ENCODE data around the gene SH3YL1. TPM values are rescaled to one million over a fixed set of nuclear protein-coding genes. Genes with fewer than 3 reads are reported as not detected.

Gene SH3YL1
- total RNA-seq, 2 experiments from 2014 or later = 17.7 to 18.1 TPM

GRCh38 chr2:287911-288757 is 24.3 kb upstream of the SH3YL1 start, which contains the start of gene ALKAL2:
ALKAL2 (minus strand) TSS chr2:288091; CDS start chr2:287835, 256 bp downstream.
- Mint-ChIP-seq H3K9me3 (ENCODE audit: low read depth) (no peaks in the 10 kb centered on the region), H3K36me3 (ENCODE audit: low read depth) (no peaks in the 10 kb centered on the region), H3K27me3 (peaks cover 36% of the 10 kb centered on the region), H3K27ac (no peak within 1 kb of the TSS), H3K4me3 (no peak within 1 kb of the TSS), H3K4me1 (peaks cover 5% of the 10 kb centered on the region)
- DNase-seq (peak; percentile 24), ATAC-seq (peak; percentile 20)
- ChIA-PET CTCF (interaction anchor here (1.0 to 2.3 kb wide), 2 partner anchors 40 to 41 kb away, joined by 3 to 13 read pairs; no protein-coding TSS in a partner anchor), POLR2A (no interaction called here)
- intact Hi-C loops (cut with DNase I, micrococcal nuclease) = no loop called here

- Mint-ChIP-seq H3K4me3 (no peak overlapping the region), H3K27ac (no peak overlapping the region), H3K4me1 (peaks cover 5% of the 10 kb centered on the region), H3K9me3 (ENCODE audit: low read depth) (no peaks in the 10 kb centered on the region), H3K27me3 (peaks cover 35% of the 10 kb centered on the region), H3K36me3 (ENCODE audit: low read depth) (peaks cover under 1% of the 10 kb centered on the region)
- ChIA-PET CTCF (interaction anchor here (0.7 to 1.0 kb wide), 3 partner anchors 39 to 270 kb away, joined by 3 read pairs; no protein-coding TSS in a partner anchor), POLR2A (no interaction called here)
- DNase-seq = peak; percentile 37
- intact Hi-C loops (cut with DNase I, micrococcal nuclease) = no loop called here
- peak; percentile 63 for ATAC-seq
Observed at GRCh38 chr2:287471-287885, 23.6 kb upstream of the SH3YL1 start.

GRCh38 chr2:286774-287392 is 23.1 kb upstream of the SH3YL1 start:
- Mint-ChIP-seq H3K4me3 (no peak overlapping the region), H3K4me1 (peaks cover 5% of the 10 kb centered on the region), H3K27me3 (peaks cover 33% of the 10 kb centered on the region), H3K9me3 (ENCODE audit: low read depth) (no peaks in the 10 kb centered on the region), H3K36me3 (ENCODE audit: low read depth) (peaks cover 5% of the 10 kb centered on the region), H3K27ac (no peak overlapping the region)
- CTCF ChIA-PET = interaction anchor here (0.7 to 1.5 kb wide), 6 partner anchors 11 to 270 kb away, joined by 3 to 4 read pairs (median 3); no protein-coding TSS in a partner anchor
- ATAC-seq (no peak), DNase-seq (no peak)
- intact Hi-C loops (cut with DNase I, micrococcal nuclease) = no loop called here
- POLR2A ChIA-PET = no interaction called here

GRCh38 chr2:286035-286434 is 22.2 kb upstream of the SH3YL1 start:
- ATAC-seq = no peak
- no peak overlapping the region for H3K27ac Mint-ChIP-seq
- CTCF ChIA-PET = interaction anchor here (1.0 to 1.5 kb wide), 3 partner anchors 10 to 211 kb away, joined by 3 to 4 read pairs (median 3); no protein-coding TSS in a partner anchor
- H3K9me3 Mint-ChIP-seq (ENCODE audit: low read depth) = no peaks in the 10 kb centered on the region
- peaks cover 5% of the 10 kb centered on the region for H3K4me1 Mint-ChIP-seq
- no peak for DNase-seq
- H3K4me3 Mint-ChIP-seq = no peak overlapping the region
- H3K27me3 Mint-ChIP-seq = peaks cover 30% of the 10 kb centered on the region
- POLR2A ChIA-PET = interaction anchor here (0.6 to 0.7 kb wide), 2 partner anchors 16 to 271 kb away, joined by 3 to 9 read pairs; no protein-coding TSS in a partner anchor
- intact Hi-C loops (cut with DNase I, micrococcal nuclease) = no loop called here
- H3K36me3 Mint-ChIP-seq (ENCODE audit: low read depth) = peaks cover 11% of the 10 kb centered on the region

- POLR2A ChIA-PET = no interaction called here
- CTCF ChIA-PET = interaction anchor here (1.1 to 1.5 kb wide), 2 partner anchors 13 to 211 kb away, joined by 3 to 4 read pairs; no protein-coding TSS in a partner anchor
- Mint-ChIP-seq H3K4me3 (no peak overlapping the region), H3K4me1 (peaks cover 5% of the 10 kb centered on the region), H3K9me3 (ENCODE audit: low read depth) (no peaks in the 10 kb centered on the region), H3K27me3 (peaks cover 24% of the 10 kb centered on the region), H3K36me3 (ENCODE audit: low read depth) (peaks cover 16% of the 10 kb centered on the region), H3K27ac (no peak overlapping the region)
- intact Hi-C loops (cut with DNase I, micrococcal nuclease) = loop anchor here in 1 of 2 experiments (2.0 kb wide), 1 partner anchor 17 kb away; no protein-coding TSS in a partner anchor
- no peak for ATAC-seq
- no peak for DNase-seq
Observed at GRCh38 chr2:285531-285930, 21.7 kb upstream of the SH3YL1 start.

GRCh38 chr2:284896-285492 is 21.2 kb upstream of the SH3YL1 start:
- Mint-ChIP-seq H3K36me3 (ENCODE audit: low read depth) (peaks cover 18% of the 10 kb centered on the region), H3K4me1 (peaks cover 5% of the 10 kb centered on the region), H3K4me3 (no peak overlapping the region), H3K27me3 (peaks cover 21% of the 10 kb centered on the region), H3K9me3 (ENCODE audit: low read depth) (no peaks in the 10 kb centered on the region), H3K27ac (no peak overlapping the region)
- CTCF ChIA-PET = interaction anchor here (1.5 kb wide), 1 partner anchor 13 kb away, joined by 3 read pairs; no protein-coding TSS in a partner anchor
- DNase-seq (no peak), ATAC-seq (no peak)
- intact Hi-C loops (cut with DNase I, micrococcal nuclease) = loop anchor here in 1 of 2 experiments (2.0 kb wide), 1 partner anchor 16 kb away; no protein-coding TSS in a partner anchor
- POLR2A ChIA-PET = no interaction called here

GRCh38 chr2:283996-284794 is 20.4 kb upstream of the SH3YL1 start:
- peaks cover 16% of the 10 kb centered on the region for H3K27me3 Mint-ChIP-seq
- H3K36me3 Mint-ChIP-seq (ENCODE audit: low read depth) = peaks cover 23% of the 10 kb centered on the region
- DNase-seq = no peak
- POLR2A ChIA-PET = no interaction called here
- CTCF ChIA-PET = interaction anchor here (0.7 kb wide), 1 partner anchor 323 kb away, joined by 3 read pairs; no protein-coding TSS in a partner anchor
- no peak for ATAC-seq
- no peak overlapping the region for H3K4me3 Mint-ChIP-seq
- no peak overlapping the region for H3K27ac Mint-ChIP-seq
- H3K4me1 Mint-ChIP-seq = peaks cover 2% of the 10 kb centered on the region
- intact Hi-C loops (cut with DNase I, micrococcal nuclease) = loop anchor here in 1 of 2 experiments (2.0 kb wide), 1 partner anchor 15 kb away; no protein-coding TSS in a partner anchor
- no peaks in the 10 kb centered on the region for H3K9me3 Mint-ChIP-seq (ENCODE audit: low read depth)

- CTCF ChIA-PET = no interaction called here
- no peak overlapping the region for H3K4me3 Mint-ChIP-seq
- no peak for ATAC-seq
Observed at GRCh38 chr2:282371-283263, 18.8 kb upstream of the SH3YL1 start.

GRCh38 chr2:281381-281780 is 17.5 kb upstream of the SH3YL1 start:
- no peaks in the 10 kb centered on the region for H3K9me3 Mint-ChIP-seq (ENCODE audit: low read depth)
- ChIA-PET POLR2A (no interaction called here), CTCF (interaction anchor here (1.2 kb wide), 1 partner anchor 9 kb away, joined by 5 read pairs; no protein-coding TSS in a partner anchor)
- no peak overlapping the region for H3K27ac Mint-ChIP-seq
- no peak overlapping the region for H3K4me3 Mint-ChIP-seq
- peaks cover 11% of the 10 kb centered on the region for H3K27me3 Mint-ChIP-seq
- peaks cover 44% of the 10 kb centered on the region for H3K36me3 Mint-ChIP-seq (ENCODE audit: low read depth)
- H3K4me1 Mint-ChIP-seq = no peaks in the 10 kb centered on the region
- ATAC-seq (no peak), DNase-seq (no peak)
- intact Hi-C loops (cut with DNase I, micrococcal nuclease) = no loop called here

More at GRCh38 chr2:282371-283263, 18.8 kb upstream of the SH3YL1 start:
- Mint-ChIP-seq H3K36me3 (ENCODE audit: low read depth) (peaks cover 31% of the 10 kb centered on the region), H3K27me3 (peaks cover 16% of the 10 kb centered on the region), H3K4me1 (peaks cover 2% of the 10 kb centered on the region), H3K9me3 (ENCODE audit: low read depth) (no peaks in the 10 kb centered on the region), H3K27ac (no peak overlapping the region)
- DNase-seq = no peak
- POLR2A ChIA-PET = no interaction called here
- intact Hi-C loops (cut with DNase I, micrococcal nuclease) = no loop called here

GRCh38 chr2:280650-281110 is 16.8 kb upstream of the SH3YL1 start:
- no peak overlapping the region for H3K27ac Mint-ChIP-seq
- CTCF ChIA-PET = interaction anchor here (0.5 to 1.2 kb wide), 2 partner anchors 9 to 68 kb away, joined by 3 to 5 read pairs; no protein-coding TSS in a partner anchor
- H3K4me1 Mint-ChIP-seq = no peaks in the 10 kb centered on the region
- ATAC-seq = no peak
- H3K9me3 Mint-ChIP-seq (ENCODE audit: low read depth) = no peaks in the 10 kb centered on the region
- H3K4me3 Mint-ChIP-seq = no peak overlapping the region
- peaks cover 4% of the 10 kb centered on the region for H3K27me3 Mint-ChIP-seq
- DNase-seq = no peak
- H3K36me3 Mint-ChIP-seq (ENCODE audit: low read depth) = peaks cover 49% of the 10 kb centered on the region
- intact Hi-C loops (cut with DNase I, micrococcal nuclease) = no loop called here
- POLR2A ChIA-PET = no interaction called here
